ENCODE results near the gene ADARB1.

Gene ADARB1

GRCh38 chr21:45091550-45092322 lies 17.4 kb downstream of the ADARB1 start:
- TF ChIP-seq, protein P1, sequence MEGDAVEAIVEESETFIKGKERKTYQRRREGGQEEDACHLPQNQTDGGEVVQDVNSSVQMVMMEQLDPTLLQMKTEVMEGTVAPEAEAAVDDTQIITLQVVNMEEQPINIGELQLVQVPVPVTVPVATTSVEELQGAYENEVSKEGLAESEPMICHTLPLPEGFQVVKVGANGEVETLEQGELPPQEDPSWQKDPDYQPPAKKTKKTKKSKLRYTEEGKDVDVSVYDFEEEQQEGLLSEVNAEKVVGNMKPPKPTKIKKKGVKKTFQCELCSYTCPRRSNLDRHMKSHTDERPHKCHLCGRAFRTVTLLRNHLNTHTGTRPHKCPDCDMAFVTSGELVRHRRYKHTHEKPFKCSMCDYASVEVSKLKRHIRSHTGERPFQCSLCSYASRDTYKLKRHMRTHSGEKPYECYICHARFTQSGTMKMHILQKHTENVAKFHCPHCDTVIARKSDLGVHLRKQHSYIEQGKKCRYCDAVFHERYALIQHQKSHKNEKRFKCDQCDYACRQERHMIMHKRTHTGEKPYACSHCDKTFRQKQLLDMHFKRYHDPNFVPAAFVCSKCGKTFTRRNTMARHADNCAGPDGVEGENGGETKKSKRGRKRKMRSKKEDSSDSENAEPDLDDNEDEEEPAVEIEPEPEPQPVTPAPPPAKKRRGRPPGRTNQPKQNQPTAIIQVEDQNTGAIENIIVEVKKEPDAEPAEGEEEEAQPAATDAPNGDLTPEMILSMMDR (IDR thresholded peaks at IDR 0.05), result no peak
- TF ChIP-seq ZFX (IDR thresholded peaks at IDR 0.05; ENCODE audit: borderline replicate concordance), result no peak
- no peak overlapping the region for H3K27ac ChIP-seq

- TF ChIP-seq ZFX (IDR thresholded peaks at IDR 0.05; ENCODE audit: borderline replicate concordance), result no peak
- TF ChIP-seq, protein P1 (IDR thresholded peaks at IDR 0.05), result no peak
- no peak overlapping the region for H3K27ac ChIP-seq
These were observed 18.7 kb downstream of the ADARB1 start for GRCh38 chr21:45093035-45093532.

- TF ChIP-seq ZFX (IDR thresholded peaks at IDR 0.05; ENCODE audit: borderline replicate concordance), result no peak
- TF ChIP-seq, protein P1 (IDR thresholded peaks at IDR 0.05), result no peak
- no peak overlapping the region for H3K27ac ChIP-seq
These were observed 20.0 kb downstream of the ADARB1 start for GRCh38 chr21:45094412-45094811.

GRCh38 chr21:45095505-45095904 lies 21.1 kb downstream of the ADARB1 start:
- H3K27ac ChIP-seq, result no peak overlapping the region
- TF ChIP-seq ZFX (IDR thresholded peaks at IDR 0.05; ENCODE audit: borderline replicate concordance), result no peak
- TF ChIP-seq, protein P1 (IDR thresholded peaks at IDR 0.05), result no peak

DNA sequence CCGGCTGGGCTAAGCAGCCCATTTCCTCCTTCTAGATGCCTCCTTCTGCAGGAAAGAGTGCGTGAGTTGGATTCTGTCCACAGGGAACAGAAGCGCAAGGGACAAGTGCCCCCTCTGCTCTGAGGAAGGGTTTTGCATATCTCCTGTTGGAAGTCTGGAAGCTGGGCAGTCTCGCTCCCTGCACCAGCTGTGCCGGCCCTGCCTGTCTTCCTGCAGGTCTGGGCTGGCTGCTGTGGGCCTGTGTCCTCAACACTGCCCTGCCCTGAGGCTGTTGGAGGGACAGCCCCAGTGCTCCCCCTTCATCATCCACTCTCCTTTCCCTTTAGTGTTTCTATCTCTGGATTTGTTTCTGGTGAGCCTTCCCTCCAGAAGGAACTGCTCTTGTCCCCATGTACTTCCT lies 21.8 kb downstream of the ADARB1 start:
- H3K27ac ChIP-seq, result no peak overlapping the region
- TF ChIP-seq, protein P1 (IDR thresholded peaks at IDR 0.05), result no peak
- no peak for TF ChIP-seq ZFX (IDR thresholded peaks at IDR 0.05; ENCODE audit: borderline replicate concordance)

DNA sequence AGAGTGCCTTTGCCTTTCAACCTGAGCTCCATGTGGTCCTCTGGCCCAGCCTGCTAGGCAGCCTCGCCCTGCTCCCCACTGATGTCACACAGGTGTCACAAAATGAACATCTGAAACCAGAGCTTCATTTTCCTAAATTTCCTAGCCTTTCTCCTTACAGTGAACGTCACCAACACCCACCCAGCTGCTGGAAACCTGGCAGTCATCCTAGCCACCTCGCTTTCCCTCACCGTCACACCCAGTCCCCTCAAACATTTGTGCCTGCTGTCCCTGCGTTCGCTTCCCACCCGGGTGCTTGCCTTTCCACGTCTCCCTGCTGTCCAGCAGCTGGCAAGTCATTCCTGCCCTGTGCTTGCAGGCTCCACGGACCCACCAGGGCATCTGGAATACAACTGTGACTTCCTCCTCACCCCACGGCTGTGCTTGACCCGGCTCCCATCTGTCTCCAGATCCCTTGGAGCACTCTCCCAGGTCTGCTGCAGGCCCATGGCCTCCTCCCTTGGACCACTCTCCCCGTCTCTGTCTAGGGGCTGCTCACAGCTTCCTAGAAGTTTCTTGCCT lies 23.5 kb downstream of the ADARB1 start:
- no peak overlapping the region for H3K27ac ChIP-seq
- TF ChIP-seq, protein P1 (IDR thresholded peaks at IDR 0.05), result no peak
- no peak for TF ChIP-seq ZFX (IDR thresholded peaks at IDR 0.05; ENCODE audit: borderline replicate concordance)

DNA sequence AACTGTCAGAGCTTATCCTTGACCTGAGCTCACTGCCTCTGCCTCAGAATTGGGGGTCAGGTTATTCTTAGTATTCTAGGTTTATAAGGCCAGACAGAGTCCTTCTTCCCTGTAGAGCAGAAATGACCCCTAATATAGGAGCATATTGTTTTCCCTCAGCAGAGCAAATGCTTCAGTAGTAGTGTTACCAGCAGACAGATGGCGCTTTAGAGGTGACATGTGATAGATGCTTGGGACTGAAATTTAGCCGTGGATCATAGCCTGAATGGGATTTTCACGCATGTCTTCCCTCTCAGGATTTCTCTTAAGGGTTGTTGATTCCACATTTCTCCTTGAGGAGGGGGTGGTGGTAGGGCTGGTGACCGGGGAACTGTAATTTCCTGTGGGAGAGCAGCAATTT lies 24.5 kb downstream of the ADARB1 start:
- TF ChIP-seq ZFX (IDR thresholded peaks at IDR 0.05; ENCODE audit: borderline replicate concordance), result no peak
- TF ChIP-seq, protein P1 (IDR thresholded peaks at IDR 0.05), result peak; percentile 56
- no peak overlapping the region for H3K27ac ChIP-seq

All from 22Rv1 (cell line).